NT2/D1 (cell line): ENCODE results near the gene THAP2.

Experiments used
- DNase-seq: peaks from one replicate; pipeline ENCODE4 v3.0.0-alpha.2; 2011; ENCODE audit warnings: low read depth, low spot score
- H3K27me3 ChIP-seq: 2 replicates; pipeline ENCODE4 v1.6.0; 2011; ENCODE audit warnings: mild to moderate bottlenecking; ENCODE audit not compliant: insufficient read length, insufficient read depth
- H3K36me3 ChIP-seq: 2 replicates; pipeline ENCODE4 v1.6.1; 2011; ENCODE audit warnings: mild to moderate bottlenecking, low read length, mixed read lengths; ENCODE audit not compliant: insufficient read depth, insufficient read length
- H3K4me1 ChIP-seq: 2 replicates; pipeline ENCODE4 v1.5.1; 2011; ENCODE audit not compliant: insufficient read depth, insufficient read length
- H3K4me3 ChIP-seq: 2 replicates; pipeline ENCODE4 v1.5.1; 2011; ENCODE audit warnings: low read depth; ENCODE audit not compliant: insufficient read length
- H3K9ac ChIP-seq: 2 replicates; pipeline ENCODE4 v1.6.0; 2011; ENCODE audit warnings: low read depth; ENCODE audit not compliant: insufficient read length
- H3K9me3 ChIP-seq: 2 replicates; pipeline ENCODE4 v1.5.1; 2011; ENCODE audit warnings: mild to moderate bottlenecking, low read length; ENCODE audit not compliant: insufficient read depth
- SUZ12 ChIP-seq: IDR thresholded peaks from 2 replicates; pipeline ENCODE4 v1.6.1; 2011; ENCODE audit not compliant: insufficient read length, insufficient read depth; ENCODE audit errors: extremely low read depth
- YY1 ChIP-seq: IDR thresholded peaks from 2 replicates; pipeline ENCODE4 v1.6.1; 2011; ENCODE audit not compliant: insufficient read length, insufficient read depth
- ZNF274 ChIP-seq: IDR thresholded peaks from 2 replicates; pipeline ENCODE4 v1.6.1; 2011; ENCODE audit warnings: mild to moderate bottlenecking, low read depth, low read length

THAP2 gene

GRCh38 chr12:71725011-71725410 is 60.9 kb downstream of the THAP2 start:
- no peak for TF ChIP-seq YY1
- no peak for TF ChIP-seq ZNF274
- no peak for TF ChIP-seq SUZ12
- DNase-seq, result no peak
- H3K9me3 ChIP-seq, result no peaks in the 10 kb centered on the region

DNA sequence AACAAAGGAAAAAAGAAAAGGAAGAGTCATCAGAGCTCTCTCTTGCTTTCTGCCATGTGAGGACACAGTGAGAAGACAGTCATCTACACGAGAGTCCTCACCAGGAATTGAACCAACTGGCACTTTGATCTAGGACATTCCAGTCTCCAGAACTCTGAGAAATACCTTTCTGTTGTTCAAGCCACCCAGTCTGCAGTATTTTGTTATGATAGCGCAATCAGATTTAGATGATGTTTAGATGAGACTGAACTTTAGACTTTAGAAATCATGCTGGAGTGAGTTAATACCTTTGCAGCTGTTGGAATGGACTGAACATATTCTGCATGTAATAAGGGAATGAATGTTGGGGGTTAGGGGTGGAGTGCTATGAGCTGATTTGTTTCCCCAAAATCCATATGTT is 62.4 kb downstream of the THAP2 start:
- DNase-seq, result no peak
- Histone ChIP-seq H3K4me3 (no peak overlapping the region), H3K9me3 (no peaks in the 10 kb centered on the region), H3K9ac (no peak overlapping the region), H3K4me1 (no peaks in the 10 kb centered on the region), H3K27me3 (no peaks in the 10 kb centered on the region), H3K36me3 (no peaks in the 10 kb centered on the region)
- TF ChIP-seq YY1, result no peak
- no peak for TF ChIP-seq SUZ12
- no peak for TF ChIP-seq ZNF274

More at GRCh38 chr12:71725011-71725410, 60.9 kb downstream of the THAP2 start:
- Histone ChIP-seq H3K27me3 (no peaks in the 10 kb centered on the region), H3K36me3 (no peaks in the 10 kb centered on the region), H3K4me3 (no peak overlapping the region), H3K9ac (no peak overlapping the region), H3K4me1 (no peaks in the 10 kb centered on the region)

DNA sequence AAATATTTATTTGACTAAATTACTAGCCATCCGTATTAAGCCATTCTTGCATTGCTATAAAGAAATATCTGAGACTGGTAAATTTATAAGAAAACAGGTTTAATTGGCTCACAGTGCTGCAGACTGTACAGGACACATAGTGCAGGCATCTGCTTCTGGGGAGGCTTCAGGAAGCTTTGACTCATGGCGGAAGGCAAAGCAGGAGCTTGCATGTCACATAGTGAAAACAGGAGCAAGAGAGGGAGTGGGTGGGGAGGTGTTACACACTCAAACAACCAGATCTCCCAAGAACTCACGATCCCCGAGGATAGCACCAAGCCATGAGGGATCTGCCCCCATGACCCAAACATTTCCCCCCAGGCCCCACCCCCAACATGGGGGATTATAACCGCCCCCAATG is 63.9 kb downstream of the THAP2 start:
- TF ChIP-seq SUZ12 (no peak), YY1 (no peak), ZNF274 (no peak)
- H3K36me3 ChIP-seq, result no peaks in the 10 kb centered on the region
- H3K9ac ChIP-seq, result no peak overlapping the region
- H3K9me3 ChIP-seq, result no peaks in the 10 kb centered on the region
- no peak for DNase-seq
- H3K4me3 ChIP-seq, result no peak overlapping the region
- no peaks in the 10 kb centered on the region for H3K4me1 ChIP-seq
- no peaks in the 10 kb centered on the region for H3K27me3 ChIP-seq
